Caco-2 (cell line): ENCODE results near the gene CDH20. TPM values are rescaled to one million over a fixed set of nuclear protein-coding genes. Genes with fewer than 3 reads are reported as not detected.

Source experiments
- BruUV-seq: library from RNA; stranded (reverse); fragments of 400-500 nt; replicated peaks from 2 replicates; lab custom pipeline; 2021; lab: Mats Ljungman, UMichigan
- CTCF ChIA-PET: fragments of 300-600 bp; sonication (Branson Sonifier 250); formaldehyde crosslinking; loops from one replicate; lab custom pipeline; 2022; ENCODE audit warnings: antibody characterized with exemption; lab: Charles Lee
- POLR2A ChIA-PET: fragments of 300-600 bp; sonication (Branson Sonifier 250); formaldehyde crosslinking; loops from one replicate; lab custom pipeline; 2022; ENCODE audit warnings: antibody characterized with exemption; lab: Charles Lee
- DNase-seq, 2 experiments: peaks; one replicate each; pipeline versions ENCODE4 v3.0.0 to v3.0.0-alpha.2; 2020 to 2022
- H3K27me3 ChIP-seq: replicated peaks from 2 replicates; pipeline ENCODE4 v1.6.0; 2011; ENCODE audit warnings: low read length; ENCODE audit not compliant: control insufficient read depth, insufficient read depth
- H3K36me3 ChIP-seq: 2 replicates; pipeline ENCODE4 v1.5.1; 2011; ENCODE audit warnings: low read length; ENCODE audit not compliant: control insufficient read depth, insufficient read depth
- H3K4me1 ChIP-seq: fragments of 250-450 bp; sonication (Bioruptor Pico); 2 replicates; pipeline ENCODE4 v1.5.1; 2020; ENCODE audit warnings: mild to moderate bottlenecking
- H3K4me3 ChIP-seq: 2 replicates; pipeline ENCODE4 v1.5.1; 2011; ENCODE audit warnings: low read depth, mild to moderate bottlenecking, control low read depth, low read length
- H3K9me3 ChIP-seq: fragments of 250-450 bp; sonication (Bioruptor Pico); 2 replicates; pipeline ENCODE4 v1.5.1; 2020; ENCODE audit warnings: mild to moderate bottlenecking, moderate library complexity
- H3K27ac Mint-ChIP-seq: one replicate; pipeline ENCODE4 v1.8.0; 2022; ENCODE audit warnings: mixed read lengths; ENCODE audit not compliant: unreplicated experiment
- H3K27me3 Mint-ChIP-seq: one replicate; pipeline ENCODE4 v1.8.0; 2022; ENCODE audit warnings: mixed read lengths; ENCODE audit not compliant: insufficient read depth, unreplicated experiment
- H3K36me3 Mint-ChIP-seq: one replicate; pipeline ENCODE4 v1.8.0; 2022; ENCODE audit warnings: mild to moderate bottlenecking, mixed read lengths; ENCODE audit not compliant: insufficient read depth, unreplicated experiment
- H3K4me1 Mint-ChIP-seq: one replicate; pipeline ENCODE4 v1.8.0; 2022; ENCODE audit warnings: low read depth, mixed read lengths; ENCODE audit not compliant: unreplicated experiment
- H3K4me3 Mint-ChIP-seq: one replicate; pipeline ENCODE4 v1.8.0; 2022; ENCODE audit warnings: mild to moderate bottlenecking, moderate library complexity, mixed read lengths; ENCODE audit not compliant: unreplicated experiment
- H3K9me3 Mint-ChIP-seq: one replicate; pipeline ENCODE4 v1.8.0; 2022; ENCODE audit warnings: mixed read lengths; ENCODE audit not compliant: unreplicated experiment
- CTCF ChIP-seq, 2 experiments: fragments of 200-600 bp in 1 of 2; IDR thresholded peaks; 1 replicate in 1 of 2; 2 replicates in 1 of 2; pipeline versions ENCODE4 v1.5.1 to v1.8.0; 2011 to 2022; ENCODE audit warnings: antibody characterized with exemption in 1 of 2, control low read depth in 1 of 2, inconsistent platforms in 1 of 2, low read depth in 1 of 2, low read length in 1 of 2, mild to moderate bottlenecking in 1 of 2, moderate library complexity in 1 of 2; ENCODE audit not compliant: insufficient read depth in 1 of 2, severe bottlenecking in 1 of 2, unreplicated experiment in 1 of 2
- intact Hi-C: fragments of 100-400 bp; cut with micrococcal nuclease; formaldehyde crosslinking; loops from one replicate; pipeline ENCODE4 v1.10.0; 2022; ENCODE audit not compliant: unreplicated experiment
- total RNA-seq: library from RNA; stranded (reverse); gene quantifications from 2 replicates; pipeline ENCODE4 v1.2.3, GENCODE V29; 2022

The CDH20 gene
- total RNA-seq, 1 experiment from 2014 or later = not detected

- H3K4me3 Mint-ChIP-seq = no peak overlapping the region
- TF ChIP-seq CTCF (IDR thresholded peaks at IDR 0.05; ENCODE audit: insufficient read depth in 1 of 2, low read depth in 1 of 2, low read length in 1 of 2, severe bottlenecking in 1 of 2, unreplicated experiment in 1 of 2) = peak; percentile 51 to 71
- DNase-seq = peak; percentile 38 to 69
- no TSS peak for BruUV-seq
- POLR2A ChIA-PET = no interaction called here
- peaks cover 10% of the 10 kb centered on the region for H3K27me3 Mint-ChIP-seq
- H3K36me3 ChIP-seq = no peaks in the 10 kb centered on the region
- H3K9me3 Mint-ChIP-seq = no peaks in the 10 kb centered on the region
- no peaks in the 10 kb centered on the region for H3K36me3 Mint-ChIP-seq
- no peaks in the 10 kb centered on the region for H3K4me1 ChIP-seq
- H3K4me3 ChIP-seq = no peak overlapping the region
- H3K9me3 ChIP-seq = no peaks in the 10 kb centered on the region
- CTCF ChIA-PET = interaction anchor here (0.5 to 1.0 kb wide), 2 partner anchors 180 to 809 kb away, joined by 3 to 7 read pairs; no protein-coding TSS in a partner anchor
- no peaks in the 10 kb centered on the region for H3K4me1 Mint-ChIP-seq
- H3K27me3 ChIP-seq = no peaks in the 10 kb centered on the region
- H3K27ac Mint-ChIP-seq = no peak overlapping the region
- intact Hi-C loops = loop anchor here (1.0 to 5.0 kb wide), 2 partner anchors 180 to 810 kb away; no protein-coding TSS in a partner anchor
Observed at GRCh38 chr18:61322265-61322873, 10.9 kb upstream of the CDH20 start.

GRCh38 chr18:61323951-61324350 is 9.3 kb upstream of the CDH20 start:
- Histone ChIP-seq H3K4me1 (no peaks in the 10 kb centered on the region), H3K9me3 (no peaks in the 10 kb centered on the region), H3K36me3 (no peaks in the 10 kb centered on the region), H3K4me3 (no peak overlapping the region), H3K27me3 (no peaks in the 10 kb centered on the region)
- no peaks in the 10 kb centered on the region for H3K36me3 Mint-ChIP-seq
- no peaks in the 10 kb centered on the region for H3K9me3 Mint-ChIP-seq
- no peak overlapping the region for H3K4me3 Mint-ChIP-seq
- no peak for DNase-seq
- H3K27me3 Mint-ChIP-seq = peaks cover 7% of the 10 kb centered on the region
- ChIA-PET CTCF (no interaction called here), POLR2A (no interaction called here)
- intact Hi-C loops = loop anchor here (5.0 kb wide), 1 partner anchor 808 kb away; no protein-coding TSS in a partner anchor
- no peak overlapping the region for H3K27ac Mint-ChIP-seq
- H3K4me1 Mint-ChIP-seq = no peaks in the 10 kb centered on the region
- no TSS peak for BruUV-seq
- TF ChIP-seq CTCF (IDR thresholded peaks at IDR 0.05; ENCODE audit: insufficient read depth in 1 of 2, low read depth in 1 of 2, low read length in 1 of 2, severe bottlenecking in 1 of 2, unreplicated experiment in 1 of 2) = no peak

- no peaks in the 10 kb centered on the region for H3K9me3 Mint-ChIP-seq
- H3K36me3 Mint-ChIP-seq = no peaks in the 10 kb centered on the region
- Histone ChIP-seq H3K4me1 (no peaks in the 10 kb centered on the region), H3K9me3 (no peaks in the 10 kb centered on the region), H3K36me3 (no peaks in the 10 kb centered on the region), H3K4me3 (no peak overlapping the region), H3K27me3 (no peaks in the 10 kb centered on the region)
- H3K27me3 Mint-ChIP-seq = no peaks in the 10 kb centered on the region
- no peaks in the 10 kb centered on the region for H3K4me1 Mint-ChIP-seq
- POLR2A ChIA-PET = no interaction called here
- no peak overlapping the region for H3K27ac Mint-ChIP-seq
- CTCF ChIA-PET = no interaction called here
- no peak overlapping the region for H3K4me3 Mint-ChIP-seq
- no TSS peak for BruUV-seq
- no peak for DNase-seq
- intact Hi-C loops = no loop called here
- TF ChIP-seq CTCF (IDR thresholded peaks at IDR 0.05; ENCODE audit: insufficient read depth in 1 of 2, low read depth in 1 of 2, low read length in 1 of 2, severe bottlenecking in 1 of 2, unreplicated experiment in 1 of 2) = no peak
Observed at GRCh38 chr18:61326407-61326806, 6.8 kb upstream of the CDH20 start.
